HG03135 (cell line): ENCODE data around the gene SMYD3.
"Not testable (repeated sequence)": the region's sequence is repeated elsewhere in the genome, so short reads cannot be mapped to it uniquely, and the experiment has no call there.

Experiments used
- ATAC-seq: cut with Tn5 transposase; IDR thresholded peaks from one replicate; pipeline ENCODE4 v1.9.1; 2021; ENCODE audit warnings: mild to moderate bottlenecking, moderate library complexity; ENCODE audit not compliant: unreplicated experiment

The SMYD3 gene

DNA sequence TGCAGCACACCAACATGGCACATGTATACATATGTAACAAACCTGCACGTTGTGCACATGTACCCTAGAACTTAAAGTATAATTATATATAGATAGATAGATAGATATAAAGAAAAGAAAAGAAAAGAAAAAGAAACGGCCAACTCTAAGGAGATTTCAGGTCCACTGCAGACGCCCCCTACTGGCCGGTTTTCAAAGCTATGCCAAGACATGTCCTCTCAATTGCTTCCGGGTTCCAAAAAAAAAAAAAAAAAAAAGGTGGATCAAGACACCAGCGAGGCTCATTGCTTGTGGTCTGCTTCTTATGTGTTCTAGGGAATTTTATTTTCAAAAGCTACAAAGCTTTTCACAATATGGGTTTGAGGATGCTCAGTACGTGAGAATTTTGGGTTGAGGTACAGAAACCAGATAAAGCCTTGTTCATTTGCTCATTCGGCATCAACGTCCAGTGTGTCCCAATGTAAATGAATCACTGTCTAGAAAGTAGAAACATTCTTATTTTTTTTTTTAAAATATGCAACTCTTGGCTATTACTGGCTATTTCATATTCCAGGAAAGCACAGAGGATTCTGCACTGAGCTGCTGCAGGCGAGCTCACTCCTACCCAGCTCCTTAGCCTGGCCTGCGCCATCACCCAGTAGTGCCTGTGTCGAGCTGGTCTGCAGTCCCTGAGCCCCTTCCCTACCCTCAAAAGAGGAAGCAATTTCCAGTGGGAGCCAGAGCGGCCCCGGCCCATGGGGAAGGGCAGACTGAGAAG is 709.3 kb downstream of the SMYD3 start:
- ATAC-seq, result no peak

DNA sequence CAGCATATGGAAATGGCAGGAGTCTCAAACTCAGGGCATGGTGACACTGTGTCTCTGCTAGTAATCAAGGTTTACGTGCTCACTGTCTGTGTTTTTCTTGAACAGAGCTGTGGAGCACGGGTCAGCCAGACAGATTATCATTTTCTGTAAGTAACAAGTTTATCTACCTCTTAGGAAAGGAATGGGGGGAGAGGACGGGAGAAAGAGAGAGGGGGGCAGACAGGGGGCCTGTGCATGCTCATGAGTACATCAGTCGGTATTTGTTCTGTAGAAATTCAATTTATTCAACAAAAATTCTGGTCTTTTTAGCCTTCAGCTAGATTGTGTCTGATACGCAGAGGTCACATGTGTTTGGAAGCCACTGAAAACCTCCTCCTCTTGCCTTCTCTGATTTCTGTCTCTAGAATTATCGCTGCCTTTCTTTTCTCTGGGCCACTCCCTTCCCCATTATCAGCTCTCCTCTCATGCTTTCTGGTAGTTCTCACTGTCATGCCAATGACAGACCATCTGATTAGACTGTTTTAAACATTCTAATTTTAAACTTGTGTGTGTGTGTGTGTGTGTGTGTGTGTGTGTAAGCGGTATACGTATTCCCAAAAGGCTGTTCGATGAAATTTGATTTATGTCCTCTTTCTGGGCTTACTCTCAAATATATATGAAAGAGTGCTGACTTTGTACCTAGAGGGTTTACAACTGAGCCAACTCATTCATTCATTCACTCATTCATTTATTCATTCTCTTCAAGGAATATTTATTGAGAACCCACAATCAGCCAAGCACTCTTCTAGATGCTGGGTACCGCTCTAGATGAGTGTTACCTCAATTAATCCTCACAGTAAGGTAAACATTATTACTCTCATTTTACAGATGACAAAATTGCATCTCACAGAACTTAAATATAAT is 715.4 kb downstream of the SMYD3 start:
- ATAC-seq, result no peak

DNA sequence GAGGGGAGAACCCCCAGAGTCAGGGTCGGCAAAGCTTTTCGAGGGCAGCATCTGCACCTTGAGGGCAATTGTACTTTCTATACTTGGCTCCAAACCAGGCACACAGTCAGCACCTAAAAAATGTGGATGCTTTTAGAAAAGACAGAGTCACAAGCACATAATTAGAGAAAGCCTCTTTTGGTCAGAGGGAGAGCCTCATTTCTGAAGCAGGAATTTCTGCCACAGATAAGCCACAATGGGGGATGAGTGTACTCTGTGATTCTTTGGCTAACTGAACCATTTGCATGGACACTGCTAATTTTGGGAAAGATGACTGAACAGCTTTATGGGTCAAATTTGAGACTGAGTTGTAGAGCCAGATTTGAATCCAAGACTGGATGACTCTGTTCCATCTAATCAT is 716.6 kb downstream of the SMYD3 start:
- ATAC-seq, result no peak

DNA sequence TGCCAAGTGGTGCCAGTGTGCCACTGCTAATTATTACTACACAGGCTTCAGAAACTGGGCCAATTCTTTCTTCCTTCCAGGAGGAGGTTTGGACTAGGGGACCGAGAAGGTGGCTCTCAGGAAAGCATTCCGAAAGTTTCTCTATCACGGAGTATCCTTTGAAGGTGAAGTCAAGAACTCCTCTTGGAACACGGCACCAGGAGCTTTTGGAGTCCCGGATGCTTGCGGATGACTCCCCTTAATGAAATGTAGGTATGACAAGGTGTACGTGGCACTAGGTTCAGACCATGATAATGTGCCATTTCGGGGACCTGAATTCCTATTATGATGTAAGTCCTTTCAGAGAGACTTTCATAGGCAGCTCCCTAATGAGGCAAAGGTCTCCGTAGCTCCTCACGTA is 718.2 kb downstream of the SMYD3 start:
- ATAC-seq, result no peak

DNA sequence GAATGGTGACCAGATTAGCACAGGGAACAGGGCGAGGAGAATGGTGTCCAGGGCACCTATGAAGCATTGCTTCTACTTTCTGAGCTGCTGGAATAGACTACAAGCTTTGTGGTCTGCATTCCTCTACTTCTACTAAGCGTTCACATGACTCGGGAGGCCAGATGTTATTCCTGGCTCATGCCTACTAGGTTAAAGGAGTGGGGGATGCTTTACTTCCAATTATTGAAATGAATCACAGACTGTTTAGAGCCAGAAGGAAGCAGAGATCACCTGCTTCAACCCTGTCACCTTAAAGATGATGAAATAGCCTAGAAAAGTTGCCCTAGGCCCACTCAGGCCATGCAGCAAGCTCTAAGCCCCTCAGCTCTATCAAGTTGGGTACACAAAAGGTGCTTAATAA is 718.8 kb downstream of the SMYD3 start:
- ATAC-seq, result no peak

DNA sequence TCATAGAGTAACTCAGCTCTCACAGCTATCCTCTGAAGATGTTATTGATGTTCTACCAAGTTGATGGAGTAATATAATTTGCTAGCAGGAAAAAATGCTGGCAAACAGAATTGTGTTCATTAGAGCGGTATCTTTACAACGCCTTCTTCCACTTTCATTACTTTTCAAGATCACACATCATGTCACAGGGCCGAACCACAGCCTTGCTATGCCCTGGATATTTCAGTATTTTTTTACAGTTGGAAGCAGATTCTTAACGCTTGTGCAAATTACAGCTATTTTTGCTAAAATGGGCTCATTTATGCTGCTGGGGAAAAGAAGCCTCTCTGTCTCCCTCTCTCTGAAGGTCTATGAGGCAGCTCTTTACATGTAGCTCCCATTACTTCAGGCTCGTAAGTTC is 720.1 kb downstream of the SMYD3 start:
- ATAC-seq, result no peak

DNA sequence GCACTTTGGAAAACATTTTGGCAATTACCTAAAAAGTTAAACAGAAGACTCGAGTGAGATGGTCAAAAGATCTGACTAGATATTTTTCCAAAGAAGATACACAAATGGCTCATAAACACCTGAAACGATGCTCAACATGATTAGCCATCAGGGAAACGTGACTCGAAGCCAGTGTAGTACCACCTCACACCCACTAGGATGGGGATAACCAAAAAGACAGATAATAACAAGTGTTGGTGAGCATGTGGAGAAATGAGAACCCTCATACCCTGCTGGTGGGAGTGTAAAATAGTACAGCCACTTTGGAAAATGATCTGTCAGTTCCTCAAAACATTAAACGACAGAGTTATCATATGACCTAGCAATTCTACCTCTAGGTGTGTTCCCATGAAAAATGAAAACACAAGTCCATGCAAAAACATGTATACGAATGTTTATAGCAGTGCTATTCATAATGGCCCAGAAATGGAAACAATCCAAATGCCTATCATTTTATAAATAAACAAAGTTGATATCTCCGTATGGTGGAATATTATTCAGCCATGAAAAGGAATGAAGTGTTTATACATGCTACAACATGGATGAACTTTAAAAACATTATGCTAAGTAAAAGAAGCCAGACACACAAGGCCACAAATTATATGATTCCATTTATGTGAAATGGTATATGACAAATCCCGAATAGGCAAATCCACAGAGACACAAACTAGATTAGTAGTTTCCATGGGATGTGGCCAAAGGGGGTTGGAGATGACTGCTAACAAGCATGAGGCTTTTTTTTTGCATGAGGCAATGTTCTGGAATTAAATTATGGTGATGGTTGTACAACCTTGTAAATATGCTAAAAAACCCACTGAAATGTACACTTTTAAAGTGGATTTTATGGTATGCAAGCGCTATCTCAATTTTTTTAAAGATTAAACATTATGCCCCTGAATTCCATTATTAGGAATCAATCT is 727.0 kb downstream of the SMYD3 start:
- no peak for ATAC-seq

DNA sequence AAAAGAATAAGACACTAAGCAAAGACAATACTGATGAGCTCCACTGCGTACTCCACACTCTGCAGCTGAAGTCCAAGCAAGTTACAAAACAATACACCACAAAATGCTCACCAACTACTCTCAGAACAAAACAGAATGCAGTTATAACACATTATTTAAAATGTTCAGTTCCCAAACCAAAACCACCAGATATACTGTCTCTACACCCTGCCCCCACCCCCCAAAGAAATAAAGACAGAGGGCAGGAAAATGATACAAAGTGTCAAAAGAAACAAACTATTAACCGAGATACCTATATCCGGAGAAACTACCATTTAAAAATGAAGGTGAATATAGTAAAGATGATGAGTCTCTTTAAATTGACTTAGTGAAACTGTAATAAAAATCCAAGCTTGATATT is 729.3 kb downstream of the SMYD3 start:
- ATAC-seq, result no peak

DNA sequence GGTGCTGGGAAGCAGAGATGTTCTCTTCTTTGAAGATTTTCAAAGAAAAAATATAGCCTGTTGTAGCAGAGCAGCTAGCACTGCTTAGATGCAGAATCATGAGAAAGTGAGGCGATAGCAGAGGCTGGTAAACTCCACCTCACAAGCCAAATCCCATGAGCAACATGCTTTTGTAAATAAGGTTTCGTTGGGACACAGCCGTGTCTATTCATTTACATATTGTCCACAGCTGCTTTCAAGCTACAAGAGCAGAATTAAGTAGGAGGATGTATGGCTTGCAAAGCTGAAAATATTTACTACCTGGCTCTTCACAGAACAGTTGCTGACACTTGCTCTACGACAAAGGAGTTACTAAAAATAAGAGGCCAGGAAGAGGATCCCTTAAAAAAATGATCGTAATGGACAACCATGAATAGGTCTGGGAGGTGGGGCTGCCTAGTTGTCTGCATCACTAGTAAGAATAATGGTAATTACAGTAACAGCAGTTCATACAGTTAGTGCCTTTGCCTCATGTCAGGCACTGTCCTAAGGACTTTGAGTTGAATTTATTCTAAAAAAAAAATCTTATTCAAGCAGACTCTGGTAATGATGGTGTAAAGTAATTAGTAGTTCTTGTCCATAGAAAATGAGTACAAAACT is 730.3 kb downstream of the SMYD3 start:
- no peak for ATAC-seq

DNA sequence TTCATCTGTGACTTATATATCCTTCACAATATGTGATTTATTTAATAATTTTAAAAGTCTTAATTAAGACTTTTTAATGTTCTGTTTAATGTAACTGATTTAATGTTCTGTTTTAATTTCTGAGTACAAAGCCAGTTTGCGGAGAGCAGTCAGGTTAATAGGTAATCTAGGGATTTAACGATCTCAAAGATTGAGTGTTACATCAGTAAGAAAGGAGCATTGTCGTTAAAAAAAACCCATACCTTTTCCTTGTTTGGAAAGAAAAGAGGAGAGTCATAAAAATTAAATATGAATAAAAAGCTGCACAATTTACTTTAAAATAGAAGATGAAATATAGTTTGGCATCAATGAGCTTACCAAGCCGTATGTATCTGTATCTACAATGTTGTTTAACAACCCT is 730.9 kb downstream of the SMYD3 start:
- ATAC-seq, result no peak

DNA sequence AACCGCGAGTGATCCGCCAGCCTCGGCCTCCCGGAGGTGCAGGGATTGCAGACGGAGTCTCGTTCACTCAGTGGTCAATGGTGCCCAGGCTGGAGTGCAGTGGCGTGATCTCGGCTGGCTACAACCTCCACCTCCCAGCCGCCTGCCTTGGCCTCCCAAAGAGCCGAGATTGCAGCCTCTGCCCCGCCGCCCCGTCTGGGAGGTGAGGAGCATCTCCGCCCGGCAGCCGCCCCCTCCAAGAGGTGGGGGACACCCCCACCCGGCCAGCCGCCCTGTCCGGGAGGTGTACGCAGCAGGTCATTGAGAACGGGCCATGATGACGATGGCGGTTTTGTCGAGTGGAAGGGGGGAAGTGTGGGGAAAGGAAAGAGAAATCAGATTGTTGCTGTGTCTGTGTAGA is 732.1 kb downstream of the SMYD3 start:
- not testable (repeated sequence) for ATAC-seq

DNA sequence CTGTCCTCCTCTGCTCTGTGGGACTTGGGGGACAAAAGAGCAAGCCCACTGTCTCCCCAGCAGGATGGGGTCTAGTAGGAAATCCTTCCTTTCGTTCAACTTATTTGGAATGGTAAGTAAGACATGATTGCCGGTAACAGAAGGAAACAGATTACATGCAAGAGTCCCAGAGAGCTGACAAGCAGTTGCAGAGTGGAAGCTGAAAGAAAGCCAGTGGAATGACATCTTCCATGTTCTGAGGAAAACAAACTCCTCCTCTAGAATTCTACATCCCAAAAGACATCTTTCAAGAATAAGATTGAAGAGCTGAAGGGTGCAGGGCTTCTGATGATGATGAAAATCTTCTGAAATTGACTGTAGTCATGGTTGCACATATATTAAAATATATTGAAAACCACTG is 732.9 kb downstream of the SMYD3 start:
- ATAC-seq, result no peak

DNA sequence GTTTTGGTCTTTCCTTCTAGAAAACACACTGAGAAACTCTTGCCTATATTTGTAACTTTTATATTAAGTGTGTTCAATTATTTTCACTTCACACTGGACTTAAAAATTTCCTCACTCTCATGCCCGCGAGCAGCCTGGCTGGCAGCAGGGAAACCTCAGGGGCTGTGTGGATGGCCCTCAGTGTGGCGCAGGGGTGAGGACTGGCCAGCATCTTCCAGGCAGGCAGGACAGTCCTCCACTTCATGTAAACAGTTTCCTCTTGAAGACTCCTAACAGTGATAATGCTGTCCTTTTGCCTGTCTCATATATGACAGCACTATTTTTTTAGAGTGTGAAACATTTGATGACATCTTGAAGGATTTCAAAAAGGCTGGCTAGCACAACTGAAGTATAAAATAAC is 733.7 kb downstream of the SMYD3 start:
- ATAC-seq, result no peak

DNA sequence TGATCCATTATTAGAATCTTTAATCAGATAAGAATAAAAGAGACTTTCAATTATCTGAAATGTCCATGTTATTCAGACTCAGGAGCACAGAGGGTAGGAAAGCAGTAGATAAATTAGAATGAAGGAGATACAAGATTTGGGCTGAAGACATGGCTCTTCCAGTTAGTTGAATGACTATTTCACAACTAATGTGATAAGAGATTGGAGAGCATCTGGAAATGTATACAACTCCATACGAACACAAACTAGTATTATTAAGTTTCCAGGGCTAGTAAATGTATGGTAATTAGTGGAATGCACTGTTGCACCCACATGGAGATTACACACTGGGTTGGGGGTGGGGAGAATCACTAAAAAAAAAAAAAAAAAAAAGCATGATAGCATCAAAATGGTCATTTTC is 734.3 kb downstream of the SMYD3 start:
- ATAC-seq, result no peak

DNA sequence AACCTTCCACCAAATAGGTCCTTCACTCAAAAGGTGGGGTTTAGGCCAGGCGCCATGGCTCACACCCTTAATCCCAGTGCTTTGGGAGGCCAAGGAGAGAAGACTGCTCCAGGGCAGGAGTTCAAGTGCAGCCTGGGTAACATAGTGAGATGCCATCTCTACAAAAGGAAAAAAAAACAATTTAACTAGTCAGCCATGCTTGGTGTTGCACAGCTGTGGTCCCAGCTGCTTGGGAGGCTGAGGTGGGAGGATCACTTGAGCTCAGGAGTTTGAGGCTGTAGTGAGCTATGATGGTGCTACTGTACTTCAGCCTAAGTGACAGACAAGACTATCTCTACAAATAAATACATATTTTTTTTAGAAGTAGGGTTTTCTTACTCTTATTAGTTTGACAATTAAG is 734.8 kb downstream of the SMYD3 start:
- ATAC-seq, result no peak

DNA sequence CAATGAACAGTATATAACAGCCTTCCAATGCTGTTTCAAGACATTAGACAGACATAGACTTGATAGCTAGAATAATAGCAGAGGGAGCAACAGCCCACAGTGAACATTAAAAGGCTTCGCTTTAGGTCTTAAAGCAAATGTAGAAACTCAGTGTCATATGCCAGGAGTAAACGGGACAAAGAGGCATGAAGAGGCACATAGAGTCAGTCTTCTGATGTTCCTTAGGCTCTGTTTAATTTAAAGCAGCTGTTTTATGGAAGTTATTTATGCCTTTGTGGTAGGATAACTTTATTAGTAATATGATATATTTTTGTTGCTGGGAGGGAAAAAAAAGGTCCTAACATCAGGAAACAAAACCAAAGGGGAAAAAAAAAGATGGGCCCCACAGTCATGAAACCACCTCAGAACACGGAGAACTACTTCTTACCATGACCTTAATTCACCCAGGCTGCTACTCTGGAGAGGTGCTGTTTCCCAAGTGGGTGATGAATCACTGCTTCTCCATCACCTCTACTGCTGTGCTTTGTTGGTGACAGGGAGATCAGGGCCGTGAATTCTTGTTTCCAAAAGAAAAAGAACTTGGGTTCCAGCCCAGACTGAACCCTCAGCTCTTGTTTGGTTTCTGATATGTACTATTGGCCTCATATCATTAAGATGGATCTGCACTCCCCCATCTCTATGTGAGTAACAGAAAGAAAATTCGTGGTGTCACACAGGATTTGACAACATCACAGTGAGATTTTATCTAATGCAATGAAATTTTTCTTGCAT is 735.4 kb downstream of the SMYD3 start:
- ATAC-seq, result no peak

DNA sequence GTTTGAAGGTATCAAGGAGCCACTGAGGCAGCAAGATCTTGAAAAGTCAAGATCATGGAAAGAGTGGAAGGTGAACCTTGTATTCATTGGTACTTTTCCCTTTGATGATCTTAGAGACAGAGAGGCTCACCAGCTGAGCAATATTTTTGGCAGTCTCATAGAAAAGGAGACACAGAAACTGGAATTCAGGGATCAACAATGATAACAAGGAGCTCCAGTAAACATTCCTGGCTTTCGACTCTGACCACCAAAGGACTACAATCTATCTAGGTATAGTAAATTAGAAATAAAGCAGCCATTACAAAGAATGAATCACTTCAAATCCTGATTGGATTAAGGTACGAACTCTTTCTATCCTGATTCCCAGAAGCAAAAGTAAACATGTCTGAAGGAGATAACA is 736.9 kb downstream of the SMYD3 start:
- ATAC-seq, result no peak

DNA sequence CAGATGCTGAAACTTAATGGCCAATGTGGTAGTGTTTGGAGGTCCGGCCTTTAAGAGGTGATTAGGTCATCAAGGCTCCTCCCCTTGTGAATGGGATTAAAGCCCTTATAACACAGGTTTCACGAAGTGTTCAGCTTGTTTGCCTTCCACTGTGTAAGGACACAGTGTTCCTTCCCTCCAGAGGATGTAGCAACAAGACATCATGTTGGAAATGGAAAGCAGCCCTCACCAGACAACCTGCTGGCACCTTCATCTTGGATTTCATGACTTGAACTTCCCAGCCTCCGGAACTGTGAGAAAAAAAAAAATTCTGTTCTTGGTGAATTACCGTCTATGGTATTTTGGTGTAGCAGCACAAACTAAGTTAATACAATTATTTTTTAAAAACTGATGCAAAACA is 738.5 kb downstream of the SMYD3 start:
- ATAC-seq, result no peak

DNA sequence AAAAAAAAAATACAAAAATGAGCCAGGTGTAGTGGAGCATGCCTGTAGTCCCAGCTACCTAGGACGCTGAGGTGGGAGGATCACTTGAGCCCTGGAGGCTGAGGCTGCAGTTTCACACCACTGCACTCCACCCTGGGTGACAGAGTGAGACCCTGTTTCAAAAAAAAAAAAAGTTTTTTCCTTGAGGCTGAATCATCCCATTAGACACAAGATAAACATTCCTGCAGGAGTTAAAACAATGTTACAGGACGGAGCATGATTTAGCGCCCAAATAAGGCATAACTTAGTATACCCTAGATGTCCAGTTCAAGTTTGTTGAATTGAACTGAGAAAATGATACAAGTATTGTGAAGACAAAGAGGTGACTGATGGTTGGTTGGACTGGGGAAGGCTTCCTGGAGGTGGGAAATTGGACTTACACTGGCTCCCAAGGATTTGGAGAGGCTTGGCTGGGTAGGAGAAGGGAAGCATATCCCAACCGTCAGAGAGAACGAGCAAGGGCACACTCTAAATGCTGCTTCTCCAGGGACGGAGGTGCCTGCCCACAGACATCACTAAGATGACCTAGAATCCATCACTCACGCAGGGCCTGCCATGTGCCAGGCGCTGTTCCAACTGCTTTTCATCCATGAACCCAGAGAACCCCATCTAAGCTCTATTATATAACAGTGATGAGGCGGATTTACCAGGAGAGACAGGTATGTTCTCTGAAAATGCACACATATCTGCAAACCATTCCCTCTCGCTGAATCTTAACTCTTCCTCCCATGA is 741.7 kb downstream of the SMYD3 start:
- no peak for ATAC-seq
